Hepatocyte (in vitro differentiated cells): ENCODE results near the gene GDPD3.

Source experiments
- EZH2 ChIP-seq: fragments of 200-600 bp; sonication (generic); IDR thresholded peaks from 2 replicates; pipeline ENCODE4 v1.6.1; 2016; ENCODE audit warnings: antibody characterized with exemption, mild to moderate bottlenecking, borderline replicate concordance
- EZH2phosphoT487 ChIP-seq: fragments of 200-600 bp; sonication (generic); IDR thresholded peaks from one replicate; pipeline ENCODE4 v1.6.1; 2018; ENCODE audit warnings: antibody characterized with exemption, mild to moderate bottlenecking, low read depth, moderate library complexity; ENCODE audit not compliant: unreplicated experiment, severe bottlenecking
- TF ChIP-seq, protein P1 (sequence below): fragments of 200-600 bp; sonication (generic); IDR thresholded peaks from 2 replicates; pipeline ENCODE4 v1.5.1; 2016; ENCODE audit warnings: antibody characterized with exemption, mild to moderate bottlenecking; ENCODE audit not compliant: poor library complexity

DNA sequence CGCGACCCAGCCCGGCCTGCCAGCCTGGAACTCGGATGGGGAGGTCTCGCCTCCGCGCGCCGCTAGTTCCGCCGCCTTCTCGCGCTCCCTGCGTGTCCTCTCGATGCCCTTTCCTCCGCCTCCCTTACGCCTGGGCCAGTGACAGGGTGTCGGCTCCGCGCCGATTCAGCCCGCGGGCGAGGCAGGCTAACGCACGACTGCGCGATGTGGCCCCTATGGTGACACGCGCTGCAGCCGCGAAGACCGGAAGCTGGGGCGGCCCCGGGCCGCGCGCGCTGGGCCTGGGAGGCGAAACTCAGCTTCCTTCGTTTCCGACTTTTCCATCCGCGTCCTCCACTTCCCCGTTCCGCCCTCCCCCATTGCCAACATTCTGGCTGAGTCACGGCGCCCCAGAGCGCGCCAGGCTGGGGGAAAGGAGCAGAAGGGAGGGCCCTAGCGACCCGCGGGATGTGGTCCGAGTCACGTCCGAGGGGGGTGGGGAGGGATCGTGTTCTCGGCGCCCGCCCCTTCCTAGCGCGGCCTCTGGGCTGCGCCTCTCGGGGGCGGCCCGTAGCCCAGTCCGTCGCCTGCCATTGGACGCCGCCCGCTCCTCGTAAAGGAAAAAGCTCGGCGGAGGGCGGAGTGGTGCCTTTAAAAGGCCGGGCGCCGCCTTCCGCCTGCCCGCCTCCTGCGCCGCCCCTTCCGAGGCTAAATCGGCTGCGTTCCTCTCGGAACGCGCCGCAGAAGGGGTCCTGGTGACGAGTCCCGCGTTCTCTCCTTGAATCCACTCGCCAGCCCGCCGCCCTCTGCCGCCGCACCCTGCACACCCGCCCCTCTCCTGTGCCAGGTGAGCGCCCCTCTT lies 48.0 kb downstream of the GDPD3 start, which contains the start of gene ALDOA:
- TF ChIP-seq, protein P1, sequence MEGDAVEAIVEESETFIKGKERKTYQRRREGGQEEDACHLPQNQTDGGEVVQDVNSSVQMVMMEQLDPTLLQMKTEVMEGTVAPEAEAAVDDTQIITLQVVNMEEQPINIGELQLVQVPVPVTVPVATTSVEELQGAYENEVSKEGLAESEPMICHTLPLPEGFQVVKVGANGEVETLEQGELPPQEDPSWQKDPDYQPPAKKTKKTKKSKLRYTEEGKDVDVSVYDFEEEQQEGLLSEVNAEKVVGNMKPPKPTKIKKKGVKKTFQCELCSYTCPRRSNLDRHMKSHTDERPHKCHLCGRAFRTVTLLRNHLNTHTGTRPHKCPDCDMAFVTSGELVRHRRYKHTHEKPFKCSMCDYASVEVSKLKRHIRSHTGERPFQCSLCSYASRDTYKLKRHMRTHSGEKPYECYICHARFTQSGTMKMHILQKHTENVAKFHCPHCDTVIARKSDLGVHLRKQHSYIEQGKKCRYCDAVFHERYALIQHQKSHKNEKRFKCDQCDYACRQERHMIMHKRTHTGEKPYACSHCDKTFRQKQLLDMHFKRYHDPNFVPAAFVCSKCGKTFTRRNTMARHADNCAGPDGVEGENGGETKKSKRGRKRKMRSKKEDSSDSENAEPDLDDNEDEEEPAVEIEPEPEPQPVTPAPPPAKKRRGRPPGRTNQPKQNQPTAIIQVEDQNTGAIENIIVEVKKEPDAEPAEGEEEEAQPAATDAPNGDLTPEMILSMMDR: no peak
- TF ChIP-seq EZH2 (no peak), EZH2phosphoT487 (no peak)
